Stomach smooth muscle (tissue), 2 donors: ENCODE measurements around the gene ARHGAP10.
A peak's percentile ranks its signal among the peaks of the same experiment; 100 is the strongest.

Experiments
- H3K27ac ChIP-seq: one replicate; pipeline ENCODE4 v1.7.0; 2013; ENCODE audit warnings: mild to moderate bottlenecking, low read length, inconsistent platforms
- H3K27me3 ChIP-seq, 2 donors: one replicate each; pipeline ENCODE4 v1.7.0; 2013; ENCODE audit warnings: low read length in 2 of 2; ENCODE audit not compliant: insufficient read depth in 2 of 2, control insufficient read depth in 1 of 2
- H3K36me3 ChIP-seq, 2 donors: one replicate each; pipeline ENCODE4 v1.7.0; 2013; ENCODE audit warnings: low read length in 2 of 2; ENCODE audit not compliant: control insufficient read depth in 2 of 2, insufficient read depth in 2 of 2
- H3K4me1 ChIP-seq: one replicate; pipeline ENCODE4 v1.7.0; 2013; ENCODE audit warnings: low read length; ENCODE audit not compliant: control insufficient read depth, insufficient read depth
- H3K4me3 ChIP-seq, 2 donors: one replicate each; pipeline ENCODE4 v1.7.0; 2013; ENCODE audit warnings: low read length in 2 of 2
- H3K9ac ChIP-seq, 2 donors: one replicate each; pipeline ENCODE4 v1.7.0; 2013; ENCODE audit warnings: low read length in 2 of 2, mild to moderate bottlenecking in 1 of 2
- H3K9me3 ChIP-seq, 2 donors: one replicate each; pipeline ENCODE4 v1.7.0; 2013; ENCODE audit warnings: low read length in 2 of 2; ENCODE audit not compliant: control insufficient read depth in 2 of 2
- donor health status: healthy.
- donor health status: Pancreatic carcinoma.

The ARHGAP10 gene

GRCh38 chr4:147754037-147754445, 22.2 kb downstream of the ARHGAP10 start:
- Histone ChIP-seq H3K27ac (peak overlapping the region; percentile 77), H3K27me3 (no peaks in the 10 kb centered on the region), H3K9ac (peak overlapping the region in 1 of 2 donors; percentile 13), H3K36me3 (peaks cover 0 to 5% of the 10 kb centered on the region in 2 donors), H3K4me3 (no peak overlapping the region), H3K4me1 (peaks cover 31% of the 10 kb centered on the region), H3K9me3 (no peaks in the 10 kb centered on the region)

- no peaks in the 10 kb centered on the region for H3K27me3 ChIP-seq
- H3K4me3 ChIP-seq, result peak overlapping the region; percentile 52 to 55
- peak overlapping the region; percentile 77 for H3K27ac ChIP-seq
- peaks cover 0 to 5% of the 10 kb centered on the region in 2 donors for H3K36me3 ChIP-seq
- peaks cover 40% of the 10 kb centered on the region for H3K4me1 ChIP-seq
- peak overlapping the region; percentile 29 to 65 for H3K9ac ChIP-seq
- H3K9me3 ChIP-seq, result no peaks in the 10 kb centered on the region
These were observed 23.8 kb downstream of the ARHGAP10 start for GRCh38 chr4:147755561-147756295.

- Histone ChIP-seq H3K4me3 (no peak overlapping the region), H3K36me3 (peaks cover 0 to 5% of the 10 kb centered on the region in 2 donors), H3K27ac (peak overlapping the region; percentile 77), H3K9ac (no peak overlapping the region), H3K4me1 (peaks cover 45% of the 10 kb centered on the region), H3K9me3 (no peaks in the 10 kb centered on the region), H3K27me3 (no peaks in the 10 kb centered on the region)
These were observed 24.5 kb downstream of the ARHGAP10 start for GRCh38 chr4:147756417-147756816.

- no peak overlapping the region for H3K9ac ChIP-seq
- no peaks in the 10 kb centered on the region for H3K27me3 ChIP-seq
- peaks cover 40% of the 10 kb centered on the region for H3K4me1 ChIP-seq
- peaks cover 0 to 5% of the 10 kb centered on the region in 2 donors for H3K36me3 ChIP-seq
- peak overlapping the region; percentile 73 for H3K27ac ChIP-seq
- no peak overlapping the region for H3K4me3 ChIP-seq
- H3K9me3 ChIP-seq, result no peaks in the 10 kb centered on the region
These were observed 28.3 kb downstream of the ARHGAP10 start for GRCh38 chr4:147760176-147760575.

GRCh38 chr4:147760695-147761094, 28.8 kb downstream of the ARHGAP10 start:
- Histone ChIP-seq H3K4me1 (peaks cover 35% of the 10 kb centered on the region), H3K27ac (peak overlapping the region; percentile 73), H3K9ac (no peak overlapping the region)

GRCh38 chr4:147761218-147761883, 29.5 kb downstream of the ARHGAP10 start:
- H3K27me3 ChIP-seq, result no peaks in the 10 kb centered on the region
- H3K4me1 ChIP-seq, result peaks cover 30% of the 10 kb centered on the region
- no peaks in the 10 kb centered on the region for H3K9me3 ChIP-seq
- H3K27ac ChIP-seq, result peak overlapping the region; percentile 73
- H3K4me3 ChIP-seq, result no peak overlapping the region
- no peak overlapping the region for H3K9ac ChIP-seq
- H3K36me3 ChIP-seq, result peaks cover 0 to 5% of the 10 kb centered on the region in 2 donors

More at GRCh38 chr4:147760695-147761094, 28.8 kb downstream of the ARHGAP10 start:
- Histone ChIP-seq H3K9me3 (no peaks in the 10 kb centered on the region), H3K36me3 (peaks cover 0 to 5% of the 10 kb centered on the region in 2 donors), H3K27me3 (no peaks in the 10 kb centered on the region), H3K4me3 (no peak overlapping the region)

GRCh38 chr4:147764337-147764736, 32.4 kb downstream of the ARHGAP10 start:
- Histone ChIP-seq H3K27ac (no peak overlapping the region), H3K27me3 (no peaks in the 10 kb centered on the region), H3K9me3 (no peaks in the 10 kb centered on the region), H3K4me1 (peaks cover 24% of the 10 kb centered on the region), H3K36me3 (no peaks in the 10 kb centered on the region), H3K9ac (no peak overlapping the region), H3K4me3 (no peak overlapping the region)

GRCh38 chr4:147765121-147765529, 33.2 kb downstream of the ARHGAP10 start:
- H3K27ac ChIP-seq, result no peak overlapping the region
- no peaks in the 10 kb centered on the region for H3K27me3 ChIP-seq
- H3K36me3 ChIP-seq, result peaks cover 0 to 2% of the 10 kb centered on the region in 2 donors
- H3K9ac ChIP-seq, result no peak overlapping the region
- no peaks in the 10 kb centered on the region for H3K9me3 ChIP-seq
- H3K4me3 ChIP-seq, result no peak overlapping the region
- H3K4me1 ChIP-seq, result peaks cover 24% of the 10 kb centered on the region

- peaks cover 25% of the 10 kb centered on the region for H3K4me1 ChIP-seq
- H3K27me3 ChIP-seq, result no peaks in the 10 kb centered on the region
- H3K27ac ChIP-seq, result no peak overlapping the region
- no peaks in the 10 kb centered on the region for H3K9me3 ChIP-seq
- H3K36me3 ChIP-seq, result peaks cover 0 to 2% of the 10 kb centered on the region in 2 donors
- H3K4me3 ChIP-seq, result no peak overlapping the region
- no peak overlapping the region for H3K9ac ChIP-seq
These were observed 36.2 kb downstream of the ARHGAP10 start for GRCh38 chr4:147768113-147768512.

- peaks cover 0 to 2% of the 10 kb centered on the region in 2 donors for H3K36me3 ChIP-seq
- H3K4me3 ChIP-seq, result no peak overlapping the region
- peaks cover 31% of the 10 kb centered on the region for H3K4me1 ChIP-seq
- no peaks in the 10 kb centered on the region for H3K9me3 ChIP-seq
- no peaks in the 10 kb centered on the region for H3K27me3 ChIP-seq
- no peak overlapping the region for H3K9ac ChIP-seq
- H3K27ac ChIP-seq, result no peak overlapping the region
These were observed 37.5 kb downstream of the ARHGAP10 start for GRCh38 chr4:147769386-147769785.

- Histone ChIP-seq H3K9ac (no peak overlapping the region), H3K4me3 (no peak overlapping the region), H3K9me3 (no peaks in the 10 kb centered on the region), H3K27me3 (no peaks in the 10 kb centered on the region), H3K36me3 (peaks cover 0 to 2% of the 10 kb centered on the region in 2 donors), H3K27ac (no peak overlapping the region), H3K4me1 (peaks cover 36% of the 10 kb centered on the region)
These were observed 38.9 kb downstream of the ARHGAP10 start for GRCh38 chr4:147770831-147771230.
